ENCODE measurements around the gene CRYBG2. TPM values are rescaled to one million over a fixed set of nuclear protein-coding genes. Genes with fewer than 3 reads are reported as not detected.

Gene CRYBG2
- total and polyA plus RNA-seq, 2 of the 13 experiments (the other 11 are each of a cell fraction or from before 2014, with no cell fraction given) = 1.3 to 2.9 TPM

GRCh38 chr1:26306290-26307229, 47.4 kb downstream of the CRYBG2 start, which contains the start of gene UBXN11 (continued):
- TF ChIP-seq, protein P1, sequence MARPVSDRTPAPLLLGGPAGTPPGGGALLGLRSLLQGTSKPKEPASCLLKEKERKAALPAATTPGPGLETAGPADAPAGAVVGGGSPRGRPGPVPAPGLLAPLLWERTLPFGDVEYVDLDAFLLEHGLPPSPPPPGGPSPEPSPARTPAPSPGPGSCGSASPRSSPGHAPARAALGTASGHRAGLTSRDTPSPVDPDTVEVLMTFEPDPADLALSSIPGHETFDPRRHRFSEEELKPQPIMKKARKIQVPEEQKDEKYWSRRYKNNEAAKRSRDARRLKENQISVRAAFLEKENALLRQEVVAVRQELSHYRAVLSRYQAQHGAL (CRISPR knock-in tag; IDR thresholded peaks at IDR 0.05; ENCODE audit: not compliant biosample characterization) = no peak
- TF ChIP-seq, protein P2, sequence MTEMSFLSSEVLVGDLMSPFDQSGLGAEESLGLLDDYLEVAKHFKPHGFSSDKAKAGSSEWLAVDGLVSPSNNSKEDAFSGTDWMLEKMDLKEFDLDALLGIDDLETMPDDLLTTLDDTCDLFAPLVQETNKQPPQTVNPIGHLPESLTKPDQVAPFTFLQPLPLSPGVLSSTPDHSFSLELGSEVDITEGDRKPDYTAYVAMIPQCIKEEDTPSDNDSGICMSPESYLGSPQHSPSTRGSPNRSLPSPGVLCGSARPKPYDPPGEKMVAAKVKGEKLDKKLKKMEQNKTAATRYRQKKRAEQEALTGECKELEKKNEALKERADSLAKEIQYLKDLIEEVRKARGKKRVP (CRISPR knock-in tag; IDR thresholded peaks at IDR 0.05) = no peak
- no peak for TF ChIP-seq ZBTB34 (CRISPR knock-in tag; IDR thresholded peaks at IDR 0.05)
- 0 out of 2 replicates have a peak, but pooled peaks have one; percentile 55 for TF ChIP-seq PRDM10 (CRISPR knock-in tag; IDR thresholded peaks at IDR 0.05; ENCODE audit: low read depth)
- no peak for TF ChIP-seq ZNF530 (CRISPR knock-in tag; IDR thresholded peaks at IDR 0.05; ENCODE audit: low read depth)
- peak; percentile 37; the same call in 1 of the 2 replicates for TF ChIP-seq KMT2A (CRISPR knock-in tag; IDR thresholded peaks at IDR 0.05)
- TF ChIP-seq TBX2 (CRISPR knock-in tag; IDR thresholded peaks at IDR 0.05; ENCODE audit: borderline replicate concordance) = no peak
- TF ChIP-seq MEF2D (CRISPR knock-in tag; IDR thresholded peaks at IDR 0.05) = no peak
- TF ChIP-seq ZNF746 (CRISPR knock-in tag; IDR thresholded peaks at IDR 0.05) = no peak
- TF ChIP-seq ESRRA (CRISPR knock-in tag; IDR thresholded peaks at IDR 0.05; ENCODE audit: low read depth) = no peak
- TF ChIP-seq DMTF1 (CRISPR knock-in tag; IDR thresholded peaks at IDR 0.05) = no peak
- no peak for TF ChIP-seq NFATC3 (CRISPR knock-in tag; IDR thresholded peaks at IDR 0.05)
- TF ChIP-seq, protein P3, sequence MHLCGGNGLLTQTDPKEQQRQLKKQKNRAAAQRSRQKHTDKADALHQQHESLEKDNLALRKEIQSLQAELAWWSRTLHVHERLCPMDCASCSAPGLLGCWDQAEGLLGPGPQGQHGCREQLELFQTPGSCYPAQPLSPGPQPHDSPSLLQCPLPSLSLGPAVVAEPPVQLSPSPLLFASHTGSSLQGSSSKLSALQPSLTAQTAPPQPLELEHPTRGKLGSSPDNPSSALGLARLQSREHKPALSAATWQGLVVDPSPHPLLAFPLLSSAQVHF (CRISPR knock-in tag; IDR thresholded peaks at IDR 0.05) = no peak
- TF ChIP-seq ZNF563 (CRISPR knock-in tag; IDR thresholded peaks at IDR 0.05) = no peak
- no peak for TF ChIP-seq ZBTB44 (CRISPR knock-in tag; IDR thresholded peaks at IDR 0.05)
- no peak for TF ChIP-seq GTF2F1 (IDR thresholded peaks at IDR 0.05; ENCODE audit: low read length)
